Stomach (tissue), 4 donors: ENCODE measurements around the gene LRRC61.

ENCODE experiments used
- EP300 ChIP-seq: sonication (generic); formaldehyde crosslinking; IDR thresholded peaks from one replicate; pipeline ENCODE4 v1.6.1; 2017; ENCODE audit warnings: antibody characterized with exemption
- POLR2A ChIP-seq, 4 donors: fragments of 450-650 bp; IDR thresholded peaks; one replicate each; pipeline ENCODE4 v1.6.1; 2016; ENCODE audit warnings: antibody characterized with exemption in 4 of 4, control low read depth in 2 of 4, mild to moderate bottlenecking in 1 of 4, moderate library complexity in 1 of 4
- POLR2AphosphoS5 ChIP-seq, 3 donors: sonication (generic); formaldehyde crosslinking; IDR thresholded peaks; one replicate each; pipeline ENCODE4 v1.6.1; 2016; ENCODE audit warnings: antibody characterized with exemption in 3 of 3
- TF ChIP-seq, protein P1 (sequence below), 7 experiments: fragments of 450-650 bp in 4 of 7; fragments of 200-600 bp in 3 of 7; sonication (generic) in 3 of 7; IDR thresholded peaks; one replicate each; pipeline ENCODE4 v1.5.1; 2016 to 2019; ENCODE audit warnings: antibody characterized with exemption in 7 of 7, control low read depth in 2 of 7, mild to moderate bottlenecking in 1 of 7

- TF ChIP-seq POLR2AphosphoS5 (IDR thresholded peaks at IDR 0.05), result no peak
- TF ChIP-seq, protein P1, sequence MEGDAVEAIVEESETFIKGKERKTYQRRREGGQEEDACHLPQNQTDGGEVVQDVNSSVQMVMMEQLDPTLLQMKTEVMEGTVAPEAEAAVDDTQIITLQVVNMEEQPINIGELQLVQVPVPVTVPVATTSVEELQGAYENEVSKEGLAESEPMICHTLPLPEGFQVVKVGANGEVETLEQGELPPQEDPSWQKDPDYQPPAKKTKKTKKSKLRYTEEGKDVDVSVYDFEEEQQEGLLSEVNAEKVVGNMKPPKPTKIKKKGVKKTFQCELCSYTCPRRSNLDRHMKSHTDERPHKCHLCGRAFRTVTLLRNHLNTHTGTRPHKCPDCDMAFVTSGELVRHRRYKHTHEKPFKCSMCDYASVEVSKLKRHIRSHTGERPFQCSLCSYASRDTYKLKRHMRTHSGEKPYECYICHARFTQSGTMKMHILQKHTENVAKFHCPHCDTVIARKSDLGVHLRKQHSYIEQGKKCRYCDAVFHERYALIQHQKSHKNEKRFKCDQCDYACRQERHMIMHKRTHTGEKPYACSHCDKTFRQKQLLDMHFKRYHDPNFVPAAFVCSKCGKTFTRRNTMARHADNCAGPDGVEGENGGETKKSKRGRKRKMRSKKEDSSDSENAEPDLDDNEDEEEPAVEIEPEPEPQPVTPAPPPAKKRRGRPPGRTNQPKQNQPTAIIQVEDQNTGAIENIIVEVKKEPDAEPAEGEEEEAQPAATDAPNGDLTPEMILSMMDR (IDR thresholded peaks at IDR 0.05), result no peak
- no peak for TF ChIP-seq POLR2A (IDR thresholded peaks at IDR 0.05)
- TF ChIP-seq EP300, result no peak
These were observed 11.4 kb upstream of the LRRC61 start for GRCh38 chr7:150311711-150312110.
